ENCODE results near the gene LMAN1.

The LMAN1 gene

GRCh38 chr18:59386909-59387686, 28.0 kb upstream of the LMAN1 start:
- TF ChIP-seq POU2F2 (IDR thresholded peaks at IDR 0.05; ENCODE audit: low read depth, low read length): no peak
- no peak for TF ChIP-seq POLR2AphosphoS5 (IDR thresholded peaks at IDR 0.05; ENCODE audit: low read depth, low read length)
- TF ChIP-seq TAF1 (IDR thresholded peaks at IDR 0.05; ENCODE audit: low read depth, low read length): no peak
- TF ChIP-seq POLR2A (IDR thresholded peaks at IDR 0.05; ENCODE audit: low read depth, low read length): no peak
- no peak for TF ChIP-seq PAX5 (IDR thresholded peaks at IDR 0.05; ENCODE audit: insufficient read depth, low read length, severe bottlenecking)
- no peak for TF ChIP-seq SPI1 (IDR thresholded peaks at IDR 0.05; ENCODE audit: low read depth, low read length)
- FAIRE-seq (no peak), DNase-seq (ENCODE audit: insufficient read length, low spot score) (no peak)

- FAIRE-seq: no peak
- TF ChIP-seq SPI1 (IDR thresholded peaks at IDR 0.05; ENCODE audit: low read depth, low read length) (no peak), POLR2AphosphoS5 (IDR thresholded peaks at IDR 0.05; ENCODE audit: low read depth, low read length) (no peak), TAF1 (IDR thresholded peaks at IDR 0.05; ENCODE audit: low read depth, low read length) (no peak), PAX5 (IDR thresholded peaks at IDR 0.05; ENCODE audit: insufficient read depth, low read length, severe bottlenecking) (no peak), POU2F2 (IDR thresholded peaks at IDR 0.05; ENCODE audit: low read depth, low read length) (no peak), POLR2A (IDR thresholded peaks at IDR 0.05; ENCODE audit: low read depth, low read length) (no peak)
- no peak for DNase-seq (ENCODE audit: insufficient read length, low spot score)
Measured at GRCh38 chr18:59385191-59385590, 26.1 kb upstream of the LMAN1 start.

GRCh38 chr18:59383851-59384250, 24.8 kb upstream of the LMAN1 start:
- DNase-seq (ENCODE audit: insufficient read length, low spot score): no peak
- no peak for FAIRE-seq
- no peak for TF ChIP-seq POLR2AphosphoS5 (IDR thresholded peaks at IDR 0.05; ENCODE audit: low read depth, low read length)
- no peak for TF ChIP-seq POLR2A (IDR thresholded peaks at IDR 0.05; ENCODE audit: low read depth, low read length)
- no peak for TF ChIP-seq PAX5 (IDR thresholded peaks at IDR 0.05; ENCODE audit: insufficient read depth, low read length, severe bottlenecking)
- no peak for TF ChIP-seq POU2F2 (IDR thresholded peaks at IDR 0.05; ENCODE audit: low read depth, low read length)
- TF ChIP-seq SPI1 (IDR thresholded peaks at IDR 0.05; ENCODE audit: low read depth, low read length): no peak
- TF ChIP-seq TAF1 (IDR thresholded peaks at IDR 0.05; ENCODE audit: low read depth, low read length): no peak

- no peak for TF ChIP-seq SPI1 (IDR thresholded peaks at IDR 0.05; ENCODE audit: low read depth, low read length)
- TF ChIP-seq TAF1 (IDR thresholded peaks at IDR 0.05; ENCODE audit: low read depth, low read length): no peak
- TF ChIP-seq POLR2AphosphoS5 (IDR thresholded peaks at IDR 0.05; ENCODE audit: low read depth, low read length): no peak
- TF ChIP-seq PAX5 (IDR thresholded peaks at IDR 0.05; ENCODE audit: insufficient read depth, low read length, severe bottlenecking): no peak
- no peak for TF ChIP-seq POU2F2 (IDR thresholded peaks at IDR 0.05; ENCODE audit: low read depth, low read length)
- TF ChIP-seq POLR2A (IDR thresholded peaks at IDR 0.05; ENCODE audit: low read depth, low read length): no peak
Measured at GRCh38 chr18:59382383-59382782, 23.3 kb upstream of the LMAN1 start.

GRCh38 chr18:59381949-59382348, 22.9 kb upstream of the LMAN1 start:
- TF ChIP-seq TAF1 (IDR thresholded peaks at IDR 0.05; ENCODE audit: low read depth, low read length): no peak
- TF ChIP-seq POU2F2 (IDR thresholded peaks at IDR 0.05; ENCODE audit: low read depth, low read length): no peak
- TF ChIP-seq POLR2A (IDR thresholded peaks at IDR 0.05; ENCODE audit: low read depth, low read length): no peak
- TF ChIP-seq SPI1 (IDR thresholded peaks at IDR 0.05; ENCODE audit: low read depth, low read length): no peak
- no peak for FAIRE-seq
- DNase-seq (ENCODE audit: insufficient read length, low spot score): no peak

More at GRCh38 chr18:59382383-59382782, 23.3 kb upstream of the LMAN1 start:
- DNase-seq (ENCODE audit: insufficient read length, low spot score): no peak
- no peak for FAIRE-seq

- TF ChIP-seq PAX5 (IDR thresholded peaks at IDR 0.05; ENCODE audit: insufficient read depth, low read length, severe bottlenecking) (no peak), SPI1 (IDR thresholded peaks at IDR 0.05; ENCODE audit: low read depth, low read length) (no peak), POLR2A (IDR thresholded peaks at IDR 0.05; ENCODE audit: low read depth, low read length) (no peak), POU2F2 (IDR thresholded peaks at IDR 0.05; ENCODE audit: low read depth, low read length) (no peak), TAF1 (IDR thresholded peaks at IDR 0.05; ENCODE audit: low read depth, low read length) (no peak), POLR2AphosphoS5 (IDR thresholded peaks at IDR 0.05; ENCODE audit: low read depth, low read length) (no peak)
- FAIRE-seq (no peak), DNase-seq (ENCODE audit: insufficient read length, low spot score) (no peak)
Measured at GRCh38 chr18:59380706-59381105, 21.6 kb upstream of the LMAN1 start.

GRCh38 chr18:59379772-59380522, 20.9 kb upstream of the LMAN1 start:
- DNase-seq (ENCODE audit: insufficient read length, low spot score): no peak
- FAIRE-seq: no peak
- TF ChIP-seq SPI1 (IDR thresholded peaks at IDR 0.05; ENCODE audit: low read depth, low read length) (no peak), POU2F2 (IDR thresholded peaks at IDR 0.05; ENCODE audit: low read depth, low read length) (no peak), POLR2AphosphoS5 (IDR thresholded peaks at IDR 0.05; ENCODE audit: low read depth, low read length) (no peak), TAF1 (IDR thresholded peaks at IDR 0.05; ENCODE audit: low read depth, low read length) (no peak), PAX5 (IDR thresholded peaks at IDR 0.05; ENCODE audit: insufficient read depth, low read length, severe bottlenecking) (no peak), POLR2A (IDR thresholded peaks at IDR 0.05; ENCODE audit: low read depth, low read length) (no peak)

- no peak for TF ChIP-seq PAX5 (IDR thresholded peaks at IDR 0.05; ENCODE audit: insufficient read depth, low read length, severe bottlenecking)
- no peak for TF ChIP-seq POU2F2 (IDR thresholded peaks at IDR 0.05; ENCODE audit: low read depth, low read length)
- TF ChIP-seq POLR2A (IDR thresholded peaks at IDR 0.05; ENCODE audit: low read depth, low read length): no peak
- TF ChIP-seq TAF1 (IDR thresholded peaks at IDR 0.05; ENCODE audit: low read depth, low read length): no peak
- TF ChIP-seq POLR2AphosphoS5 (IDR thresholded peaks at IDR 0.05; ENCODE audit: low read depth, low read length): no peak
- no peak for TF ChIP-seq SPI1 (IDR thresholded peaks at IDR 0.05; ENCODE audit: low read depth, low read length)
- FAIRE-seq (no peak), DNase-seq (ENCODE audit: insufficient read length, low spot score) (no peak)
Measured at GRCh38 chr18:59377613-59378337, 18.7 kb upstream of the LMAN1 start.

All from GM12891 (cell line).